COR-L47 (cell line): ENCODE measurements around the gene TTC39C.

Source experiments
- DNase-seq: peaks from one replicate; lab custom pipeline; 2025; lab: John Stamatoyannopoulos, UW

The TTC39C gene

DNA sequence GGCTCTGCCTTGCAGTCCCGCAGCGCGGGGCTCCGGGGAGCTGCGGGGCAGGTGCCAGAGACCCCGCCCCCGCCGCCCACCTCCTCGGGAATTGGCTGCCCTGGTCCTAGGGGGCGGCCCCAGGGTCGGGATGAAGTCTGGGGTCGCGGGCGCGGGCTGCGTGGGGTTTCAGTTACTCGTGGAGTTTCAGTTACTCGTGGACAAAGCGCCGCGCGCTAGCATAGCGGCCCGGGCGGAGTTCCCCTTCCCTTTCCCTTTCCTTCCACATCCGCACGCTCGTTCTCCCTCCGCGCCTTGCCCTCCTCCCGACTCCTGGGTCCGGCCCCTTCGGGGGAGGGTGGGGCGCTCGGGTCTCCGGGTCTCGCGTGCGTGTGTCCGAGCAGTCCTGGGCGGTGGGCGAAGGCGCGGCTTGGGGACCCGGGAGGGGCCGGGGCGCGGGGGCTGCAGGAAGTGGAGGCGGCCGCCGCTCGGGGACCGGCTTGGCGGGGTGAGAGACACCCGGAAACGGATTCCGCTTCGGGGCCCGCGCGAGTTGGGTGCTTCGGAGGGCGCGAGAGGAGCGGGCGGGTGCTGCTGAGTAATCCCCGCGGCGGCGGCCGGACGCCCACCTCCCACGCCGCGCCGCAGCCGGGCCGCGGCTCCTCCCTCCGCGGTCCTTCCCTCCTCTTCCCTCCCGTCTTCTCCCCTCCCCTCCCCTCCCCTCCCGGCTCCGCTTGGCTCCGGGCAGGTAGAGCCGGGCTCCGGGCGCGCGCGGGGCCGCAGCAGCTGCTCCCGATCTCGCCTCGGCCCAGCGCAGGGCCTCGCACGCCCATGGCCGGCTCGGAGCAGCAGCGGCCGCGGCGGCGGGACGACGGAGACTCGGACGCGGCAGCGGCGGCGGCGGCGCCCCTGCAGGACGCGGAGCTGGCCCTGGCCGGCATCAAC, at the start of gene TTC39C:
Gene TTC39C (plus strand): TSS at position 693 of the 924 bp plus-strand sequence. CDS start 118 bp downstream, at position 811.
- DNase-seq, result peak; percentile 69

DNA sequence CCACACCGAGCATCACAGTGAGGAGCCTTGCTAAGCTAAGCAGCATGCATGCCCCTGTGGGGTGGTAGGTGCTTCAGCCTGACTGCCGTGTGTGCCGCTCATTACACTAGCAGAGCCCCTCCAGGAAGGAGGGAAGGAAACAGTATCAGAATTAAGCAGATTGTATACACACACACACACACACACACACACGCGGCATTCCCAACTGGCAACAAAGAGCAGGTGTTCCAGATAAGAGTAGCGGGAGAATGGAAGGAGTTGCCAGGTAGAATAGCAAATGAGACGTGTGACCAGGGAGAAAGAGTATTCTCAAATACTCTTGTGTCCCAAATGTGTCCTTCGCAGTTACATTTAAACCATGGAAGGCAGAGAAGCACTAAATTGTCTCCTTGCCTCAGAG, 47.6 kb upstream of the TTC39C start:
- peak; percentile 57 for DNase-seq

DNA sequence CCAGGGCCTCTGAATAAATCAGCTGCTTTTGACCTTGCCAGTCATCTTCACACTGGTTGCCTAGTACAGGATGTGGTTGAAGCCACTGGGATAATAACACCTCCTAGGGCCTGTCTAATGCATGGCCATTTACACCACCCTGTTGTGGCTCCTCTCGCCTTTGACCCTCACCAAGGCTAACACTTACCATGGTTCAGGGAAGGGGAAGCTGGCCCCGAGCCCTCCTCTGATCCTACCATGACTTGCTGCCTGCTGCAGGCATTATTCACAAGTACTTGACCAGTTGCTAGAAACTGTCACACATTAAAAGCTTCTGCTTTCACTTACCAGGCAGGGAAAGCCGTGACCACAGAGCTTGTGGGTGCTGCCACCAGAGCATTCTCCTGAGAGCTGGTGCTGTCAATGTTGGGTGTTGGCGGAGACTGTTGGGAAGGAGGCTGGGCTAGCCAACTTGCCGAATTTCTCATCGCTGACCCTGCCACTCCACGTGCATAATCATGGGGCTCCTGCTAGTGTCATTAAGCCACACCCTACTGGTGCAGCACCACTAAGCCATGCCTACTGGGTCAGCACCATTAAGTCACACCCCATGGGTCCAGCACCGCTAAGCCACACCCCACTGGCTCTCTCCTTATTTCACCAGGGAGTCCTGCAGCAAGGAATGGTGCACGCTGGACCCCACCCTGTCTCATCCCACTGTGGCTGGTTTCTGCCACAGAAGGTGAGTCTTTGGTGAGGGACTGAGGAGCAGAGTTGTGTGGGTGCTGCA, 47.0 kb upstream of the TTC39C start:
- no peak for DNase-seq

DNA sequence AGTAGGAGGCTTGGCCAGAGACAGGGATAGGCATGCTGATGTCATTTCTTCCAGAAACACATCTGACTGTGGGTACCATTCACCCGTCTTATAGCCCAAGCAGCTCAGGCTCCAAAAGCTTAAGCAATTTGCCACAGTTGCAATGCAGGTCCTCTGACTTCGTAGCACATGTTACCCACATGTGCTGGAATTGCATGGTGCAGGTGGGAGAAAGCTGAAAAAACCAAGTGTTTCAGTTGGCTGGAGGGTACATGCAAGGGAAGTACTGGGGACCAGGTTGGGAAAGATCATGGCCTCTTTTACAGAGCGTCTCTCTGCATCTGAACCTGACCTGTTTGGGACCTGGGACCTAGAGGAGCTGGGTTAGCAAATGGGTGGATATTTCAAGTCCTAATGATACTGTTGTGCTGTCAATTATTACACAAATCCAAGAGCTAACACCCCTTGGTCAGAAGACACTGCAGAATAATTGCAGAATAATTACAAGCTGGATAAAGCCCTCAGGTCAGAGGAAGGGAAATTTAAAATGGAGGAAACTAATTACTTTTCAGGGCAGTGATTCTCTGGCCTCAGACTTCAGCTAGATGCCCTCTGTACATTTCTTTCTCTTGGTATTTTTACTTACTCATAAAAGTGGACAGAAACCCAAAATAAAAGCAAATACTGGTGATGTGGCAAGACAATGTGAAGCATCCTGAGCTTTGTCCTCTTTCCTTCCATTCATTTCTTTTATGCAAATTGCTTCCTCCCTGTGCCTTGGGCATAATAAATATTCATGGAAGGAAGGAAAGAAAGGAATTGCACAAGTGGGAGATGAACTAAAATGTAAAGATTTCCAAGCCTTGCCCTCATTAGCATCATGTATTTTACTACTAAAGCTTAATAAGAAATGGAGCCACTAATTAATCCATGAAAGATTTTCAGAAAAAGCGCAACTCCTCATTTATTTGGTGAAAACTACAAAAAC, 45.6 kb upstream of the TTC39C start:
- no peak for DNase-seq

DNA sequence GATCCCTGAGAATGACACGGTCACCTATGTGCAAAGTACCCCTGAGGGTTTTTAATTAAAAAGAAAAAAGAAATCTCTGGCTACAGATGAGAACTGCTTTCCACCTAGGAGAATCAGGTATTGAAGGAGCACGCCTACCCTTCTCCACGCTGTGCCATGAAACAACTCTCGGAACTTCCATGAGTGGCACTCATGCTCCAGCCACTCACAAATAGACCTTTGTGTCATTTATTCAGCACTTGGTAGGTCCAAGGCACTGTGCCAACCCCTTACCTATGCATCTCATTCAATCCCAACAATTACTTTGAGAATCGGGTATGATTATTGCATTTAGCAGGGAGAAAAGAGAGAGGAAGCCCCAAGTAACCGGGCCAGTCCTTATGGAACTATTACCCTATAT, 44.9 kb upstream of the TTC39C start:
- no peak for DNase-seq

DNA sequence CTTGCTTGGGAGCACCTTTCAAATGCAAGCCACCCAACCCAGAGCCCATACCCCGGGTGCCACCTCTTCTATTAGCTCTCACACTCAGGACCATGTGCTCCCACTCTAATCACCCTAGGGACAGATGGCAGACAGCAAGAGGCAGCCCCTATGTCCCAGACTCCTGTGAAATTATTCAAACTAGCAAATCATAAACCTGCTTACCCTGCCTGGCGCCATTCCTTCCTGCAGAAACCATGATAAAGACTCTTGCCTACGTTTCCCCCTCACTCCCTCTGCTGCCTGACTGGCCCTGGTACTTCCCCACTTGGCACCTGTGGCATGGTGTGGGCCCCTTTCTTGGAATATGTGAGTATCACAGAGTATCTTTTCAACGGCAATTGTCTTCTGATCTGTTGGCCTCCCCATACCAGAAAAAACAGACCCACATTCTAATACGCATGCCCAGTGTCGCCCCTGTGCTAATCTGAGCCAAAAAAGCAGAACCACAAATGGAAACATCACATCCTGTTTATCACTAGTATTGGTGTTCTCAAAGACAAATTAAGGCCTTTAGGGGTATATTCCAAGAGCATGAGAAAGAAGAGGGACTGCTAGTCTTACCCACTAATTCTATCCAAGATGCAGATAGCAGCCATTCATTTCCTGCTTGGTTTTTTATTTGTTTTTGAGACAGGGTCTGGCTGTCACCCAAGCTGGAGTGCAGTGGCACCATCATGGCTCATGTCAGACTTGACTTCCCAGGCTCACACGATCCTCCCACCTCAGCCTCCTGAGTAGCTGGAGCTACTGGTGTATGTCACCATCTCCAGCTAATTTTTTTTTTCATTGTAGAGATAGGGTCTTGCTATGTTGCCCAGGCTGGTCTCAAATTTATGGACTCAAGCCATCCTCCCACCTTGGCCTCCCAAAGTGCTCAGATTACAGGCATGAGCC, 44.1 kb upstream of the TTC39C start:
- DNase-seq, result no peak

DNA sequence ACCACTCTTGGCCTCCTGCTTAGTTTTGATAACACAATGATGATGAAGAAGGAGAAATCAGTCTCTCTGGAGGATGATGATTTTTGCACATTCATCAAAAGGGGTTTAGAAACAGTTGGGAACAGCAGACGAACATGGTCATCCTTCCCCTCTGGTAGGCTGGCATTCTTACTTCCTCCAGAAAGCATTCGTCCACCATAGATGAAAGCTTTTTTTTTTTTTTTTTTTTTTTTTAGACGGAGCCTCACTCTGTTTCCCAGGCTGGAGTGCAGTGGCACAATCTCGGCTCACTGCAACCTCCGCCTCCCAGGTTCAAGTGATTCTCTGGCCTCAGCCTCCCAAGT, 43.5 kb upstream of the TTC39C start:
- no peak for DNase-seq

DNA sequence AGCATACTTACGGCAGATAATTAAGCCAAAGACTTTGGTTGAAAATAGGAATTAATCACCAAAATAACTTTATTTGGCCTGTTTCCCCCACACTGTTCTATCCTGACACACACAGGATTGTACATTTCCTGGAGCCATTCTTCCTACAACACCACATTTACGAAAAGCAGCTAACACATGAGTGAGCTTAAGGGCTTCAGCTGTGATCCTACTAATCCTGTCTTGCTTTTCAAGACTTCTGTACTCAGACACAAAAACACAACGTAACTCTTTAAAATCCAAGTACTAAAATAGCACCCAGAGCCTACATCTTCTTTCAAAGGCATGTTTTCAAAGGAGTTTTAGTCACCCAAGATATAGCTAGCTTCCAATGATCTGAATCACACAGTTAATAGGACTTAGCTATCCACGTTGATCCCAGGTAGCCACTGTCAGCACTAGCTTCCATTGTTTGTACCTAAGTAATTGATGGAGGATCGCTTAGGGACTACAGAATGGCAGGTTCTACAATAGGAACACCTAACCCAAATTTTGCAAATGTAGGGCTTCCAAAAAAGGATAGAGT, 42.8 kb upstream of the TTC39C start:
- DNase-seq, result no peak

DNA sequence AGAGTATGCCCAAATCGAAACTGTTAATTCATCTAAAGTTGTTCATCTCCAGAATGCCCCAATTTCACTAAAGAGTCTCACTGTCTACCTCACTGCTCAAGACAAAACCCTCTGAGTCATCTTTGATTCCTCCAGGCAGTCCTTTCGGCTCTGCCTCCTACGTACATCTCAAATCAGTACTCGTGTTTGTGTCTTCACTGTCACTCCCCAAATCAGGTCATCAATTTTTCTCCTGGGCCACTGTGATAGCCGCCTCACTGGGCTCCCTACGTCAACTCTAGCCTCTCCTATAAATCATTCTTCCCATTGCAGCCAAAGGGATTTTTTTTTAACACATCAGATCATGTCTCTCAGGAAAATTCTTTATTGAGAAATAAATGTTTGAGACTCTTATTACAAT, 42.1 kb upstream of the TTC39C start:
- no peak for DNase-seq

DNA sequence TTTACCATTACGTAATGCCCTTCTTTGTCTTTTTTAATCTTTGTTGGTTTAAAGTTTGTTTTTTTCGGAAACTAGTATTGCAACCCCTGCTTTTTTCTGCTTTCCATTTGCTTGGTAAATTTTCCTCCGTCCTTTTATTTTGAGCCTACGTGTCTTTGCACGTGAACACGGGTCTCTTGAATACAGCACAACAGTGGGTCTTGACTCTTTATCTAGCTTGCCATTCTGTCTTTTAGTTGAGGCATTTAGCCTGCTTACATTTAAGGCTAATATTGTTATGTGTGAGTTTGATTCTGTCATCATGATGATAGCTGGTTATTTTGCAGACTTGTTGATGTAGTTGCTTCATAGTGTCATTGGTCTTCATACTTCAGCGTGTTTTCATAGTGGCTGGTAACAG, 37.5 kb upstream of the TTC39C start:
- no peak for DNase-seq

DNA sequence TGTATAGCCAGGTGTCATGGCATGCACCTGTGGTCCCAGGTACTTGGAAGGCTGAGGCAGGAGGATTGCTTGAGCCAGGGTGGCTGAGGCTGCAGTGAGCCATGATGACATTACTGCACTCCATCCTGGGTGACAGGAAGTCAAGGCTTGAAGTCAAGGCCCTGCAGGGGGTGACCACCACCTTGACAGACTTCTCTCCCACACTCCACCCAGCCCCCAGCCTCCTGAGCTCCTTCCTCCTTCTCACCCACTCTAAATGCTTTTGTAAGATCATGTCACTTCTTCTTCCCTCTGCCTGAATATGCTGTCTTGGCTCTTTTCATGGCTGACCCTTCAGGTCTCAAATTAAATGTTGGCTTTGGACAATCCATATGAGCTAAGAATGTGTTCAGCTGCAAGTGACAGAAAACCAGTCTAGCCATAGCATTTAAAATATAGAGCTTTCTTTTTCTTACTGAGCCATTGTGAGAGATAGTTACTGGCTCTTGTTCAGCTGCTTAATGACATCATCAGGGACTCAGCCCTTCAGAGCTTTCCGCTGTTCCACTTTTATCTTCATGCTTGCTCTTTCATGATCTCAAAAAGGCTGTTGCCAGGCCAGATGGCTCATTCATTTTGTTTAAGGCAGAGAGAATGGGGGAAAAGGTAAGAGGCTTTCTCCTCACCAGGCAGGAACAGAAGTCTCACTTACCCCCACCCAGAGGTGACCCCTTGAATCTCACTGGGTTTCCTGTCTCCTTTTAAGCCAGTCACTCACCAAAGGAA, 36.7 kb upstream of the TTC39C start:
- no peak for DNase-seq

DNA sequence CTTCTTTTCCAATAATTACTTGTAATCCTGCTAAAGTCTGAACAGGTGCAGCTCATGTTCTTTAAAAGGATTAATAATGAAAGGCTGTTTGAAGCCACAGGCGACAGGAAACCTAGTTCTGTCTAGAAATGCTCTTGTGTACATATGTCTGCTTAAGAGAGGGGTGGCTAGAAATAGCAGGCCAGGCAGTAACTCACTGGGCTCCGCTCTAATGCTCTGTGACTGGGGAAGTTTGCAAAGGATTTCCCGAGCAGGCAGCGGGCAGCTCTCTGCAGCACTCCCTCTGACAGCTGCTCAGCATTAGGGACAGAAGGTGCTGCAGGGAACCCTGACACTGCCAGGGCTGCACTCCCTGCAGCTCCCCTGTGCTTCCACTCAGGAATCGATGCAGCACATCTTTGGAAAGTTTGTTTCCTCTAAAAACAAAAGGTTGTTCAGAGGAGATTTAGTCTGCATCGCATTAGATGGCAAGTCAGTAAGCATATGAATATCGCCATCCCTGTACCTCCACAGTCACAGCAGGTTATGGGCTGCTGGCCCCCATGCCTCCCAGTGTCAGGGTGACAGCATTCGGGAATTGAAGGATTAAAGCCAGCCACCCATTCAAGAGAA, 33.1 kb upstream of the TTC39C start:
- no peak for DNase-seq

DNA sequence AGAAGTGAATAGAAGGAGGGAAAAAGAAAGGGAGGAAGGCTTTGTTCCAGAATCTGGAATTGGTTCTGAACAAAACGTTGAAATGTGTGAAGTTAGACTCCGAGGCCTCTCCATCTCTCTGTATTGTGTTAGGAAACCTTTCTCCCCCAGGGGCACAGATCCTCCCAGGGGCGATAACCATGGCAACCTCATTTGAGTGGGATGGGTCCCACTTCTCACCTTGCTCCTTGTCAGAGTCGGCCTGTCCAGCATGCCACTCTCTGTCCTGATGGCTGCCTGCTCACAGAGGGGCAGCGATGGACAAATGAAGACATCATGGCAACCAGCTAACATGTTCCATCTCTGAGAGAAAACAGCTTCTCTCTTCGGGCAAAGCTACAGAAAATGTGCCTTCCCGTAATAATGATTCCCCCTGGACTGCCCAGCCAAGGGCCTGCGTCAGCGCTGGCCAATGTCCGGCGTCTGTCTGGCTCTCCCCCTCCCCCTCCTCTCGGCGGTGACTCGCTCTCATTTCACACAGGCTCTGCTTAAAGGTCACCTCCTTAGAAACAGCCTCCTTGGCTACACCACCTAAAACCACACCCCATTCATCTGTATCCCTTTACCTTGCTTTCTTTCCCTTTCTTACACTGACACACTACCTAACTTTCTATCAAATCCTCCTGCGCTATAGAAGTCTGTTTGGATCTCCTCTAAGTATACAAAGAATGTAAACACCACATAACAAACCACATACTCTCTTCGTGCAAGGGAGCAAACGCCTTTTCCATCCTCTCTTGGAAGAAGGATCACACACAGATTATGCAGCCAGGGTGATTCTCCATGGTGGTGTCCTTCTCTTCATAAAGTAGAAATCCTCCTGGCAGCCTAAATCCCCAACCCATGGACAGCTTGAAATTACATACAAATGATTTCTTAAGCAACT, 32.1 kb upstream of the TTC39C start:
- no peak for DNase-seq

DNA sequence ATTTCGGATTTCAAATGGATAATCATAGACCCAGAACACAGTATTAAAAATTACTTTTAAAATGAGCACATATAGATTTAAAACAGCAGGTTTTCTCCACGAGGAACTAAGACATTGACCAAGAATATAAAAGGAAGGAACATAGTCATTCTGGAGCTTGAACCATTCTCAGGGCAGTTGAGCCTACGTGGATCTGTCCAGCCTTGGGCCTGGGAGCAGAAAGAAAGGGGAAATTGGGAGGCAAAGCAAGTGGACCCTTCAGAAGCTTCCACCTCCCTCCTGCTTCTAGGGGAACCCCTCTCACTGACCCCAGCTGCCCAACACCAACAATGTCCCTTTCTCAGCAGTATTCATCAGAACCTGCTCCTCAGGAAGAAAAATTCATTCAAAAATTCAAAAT, 31.4 kb upstream of the TTC39C start:
- no peak for DNase-seq

DNA sequence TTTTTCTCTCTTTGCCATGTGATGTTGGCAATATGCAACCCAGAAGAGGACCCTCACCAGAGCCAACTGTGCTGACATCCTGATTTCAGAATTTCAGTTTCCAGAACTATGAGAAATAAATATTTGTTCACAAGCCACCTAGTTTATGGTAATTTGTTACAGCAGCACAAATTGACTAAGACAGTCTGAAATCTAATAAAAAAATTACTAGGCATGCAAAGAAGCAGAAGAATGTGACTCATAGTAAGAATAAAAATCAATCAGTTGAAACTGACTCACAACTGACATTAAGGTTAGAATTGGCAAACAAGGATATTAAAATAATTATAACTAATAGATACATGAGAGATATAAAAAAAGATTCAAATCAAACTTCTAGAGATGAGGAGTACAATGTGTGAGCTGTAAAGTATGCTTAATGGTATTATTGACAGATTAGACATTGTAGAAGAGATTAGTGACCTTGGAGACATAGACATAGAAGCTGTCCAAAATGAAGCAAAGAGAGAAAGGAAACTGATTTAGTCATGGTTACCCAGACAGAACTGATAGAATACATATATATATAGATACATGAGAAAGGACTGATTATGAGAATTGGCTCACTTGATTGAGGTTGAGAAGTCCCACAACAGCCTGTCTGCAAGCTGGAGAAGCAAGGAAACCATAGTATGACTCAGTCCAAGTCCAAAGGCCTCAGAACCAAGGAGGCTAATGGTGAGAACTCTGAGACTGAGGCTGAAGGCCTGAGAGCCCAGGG, 27.8 kb upstream of the TTC39C start:
- DNase-seq, result no peak

DNA sequence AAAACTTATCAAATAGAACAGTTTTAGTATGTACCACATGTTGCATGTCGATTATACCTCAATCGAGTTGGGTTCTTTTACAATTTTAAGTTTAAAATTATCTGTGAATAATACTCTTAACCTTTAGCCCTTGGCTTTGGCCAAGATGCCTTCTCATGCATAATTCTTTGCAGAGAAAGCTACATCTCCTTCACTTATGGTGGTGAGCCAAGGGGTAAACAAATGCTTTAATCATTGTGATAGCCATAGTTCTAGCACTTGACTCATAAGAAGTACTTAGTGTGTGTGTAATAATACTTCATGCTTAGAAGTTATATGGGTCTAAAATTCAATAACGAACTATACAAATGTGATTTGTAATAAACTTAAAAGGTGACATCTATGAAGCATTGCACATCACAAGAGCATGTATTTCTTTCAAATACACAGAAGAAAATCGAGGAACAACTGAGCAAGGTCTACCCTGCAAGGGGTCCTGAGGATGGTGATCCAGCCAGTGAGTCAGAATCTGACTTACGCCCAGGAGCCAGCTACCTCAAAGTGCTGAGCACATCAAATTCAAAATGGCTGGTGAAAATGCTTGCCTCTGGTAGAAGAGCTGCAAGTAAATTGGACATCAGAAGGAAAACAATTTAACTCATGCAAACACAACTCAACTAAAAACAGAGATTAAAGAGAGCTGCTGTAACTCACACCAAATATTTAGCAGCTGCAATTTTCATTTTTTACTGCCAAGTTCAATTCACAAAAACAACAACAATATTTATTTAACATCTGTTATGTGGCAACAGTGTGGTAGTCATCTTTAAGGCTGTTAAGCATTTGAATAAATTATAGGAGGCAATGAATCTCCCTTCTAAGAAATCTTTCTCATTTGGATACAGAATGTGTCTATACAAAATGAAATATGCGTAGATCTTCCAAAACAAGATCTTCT, 23.8 kb upstream of the TTC39C start:
- DNase-seq, result no peak
